CD4-positive, CD25-positive, alpha-beta regulatory T cell (primary cell): ENCODE measurements around the gene MGST2. TPM values are rescaled to one million over a fixed set of nuclear protein-coding genes. Genes with fewer than 3 reads are reported as not detected.

ENCODE experiments used
- ATAC-seq, 2 donors: fragments of 150-1000 bp; cut with Tn5 transposase; one replicate each; pipeline ENCODE4 v1.10.0; 2021; ENCODE audit warnings: low read depth in 2 of 2, moderate number of reproducible peaks in 2 of 2, moderate library complexity in 1 of 2
- DNase-seq, 3 donors: peaks; one replicate each; pipeline versions ENCODE4 v3.0.0 to v3.0.0-alpha.2; 2012 to 2022; ENCODE audit warnings: mixed read lengths in 1 of 3
- H3K27ac ChIP-seq: one replicate; pipeline ENCODE4 v1.7.0; 2013; ENCODE audit warnings: mild to moderate bottlenecking, low read length; ENCODE audit not compliant: insufficient read depth, poor library complexity, severe bottlenecking
- H3K27me3 ChIP-seq: one replicate; pipeline ENCODE4 v1.7.0; 2013; ENCODE audit warnings: low read length; ENCODE audit not compliant: control insufficient read depth, insufficient read depth
- H3K36me3 ChIP-seq: one replicate; pipeline ENCODE4 v1.7.0; 2013; ENCODE audit warnings: mild to moderate bottlenecking, low read length, moderate library complexity; ENCODE audit not compliant: control insufficient read depth, insufficient read depth
- H3K4me1 ChIP-seq: 2 replicates; pipeline ENCODE4 v1.7.0; 2013; ENCODE audit warnings: mild to moderate bottlenecking, low read length; ENCODE audit not compliant: insufficient read depth, control insufficient read depth, poor library complexity, severe bottlenecking
- H3K4me3 ChIP-seq: one replicate; pipeline ENCODE4 v1.7.0; 2013; ENCODE audit warnings: low read depth, mild to moderate bottlenecking, low read length, moderate library complexity
- H3K9me3 ChIP-seq, 2 experiments: 1 replicate in 1 of 2; 2 replicates in 1 of 2; pipeline ENCODE4 v1.7.0; 2013; ENCODE audit warnings: low read length in 2 of 2, mild to moderate bottlenecking in 1 of 2, moderate library complexity in 1 of 2; ENCODE audit not compliant: control insufficient read depth in 2 of 2
- H3K27ac Mint-ChIP-seq, 3 donors: one replicate each; pipeline ENCODE4 v1.8.0; 2020 to 2022; ENCODE audit warnings: mild to moderate bottlenecking in 3 of 3, mixed read lengths in 3 of 3, moderate library complexity in 2 of 3
- H3K27me3 Mint-ChIP-seq: one replicate; pipeline ENCODE4 v1.8.0; 2022; ENCODE audit warnings: mild to moderate bottlenecking, mixed read lengths
- H3K36me3 Mint-ChIP-seq: one replicate; pipeline ENCODE4 v1.8.0; 2020; ENCODE audit warnings: mixed read lengths
- H3K4me1 Mint-ChIP-seq, 4 donors: one replicate each; pipeline ENCODE4 v1.8.0; 2020 to 2022; ENCODE audit warnings: mixed read lengths in 4 of 4, mild to moderate bottlenecking in 1 of 4
- H3K4me3 Mint-ChIP-seq, 4 donors: one replicate each; pipeline ENCODE4 v1.8.0; 2020 to 2022; ENCODE audit warnings: mild to moderate bottlenecking in 4 of 4, mixed read lengths in 4 of 4, moderate library complexity in 3 of 4
- H3K9me3 Mint-ChIP-seq, 7 donors: one replicate each; pipeline ENCODE4 v1.8.0; 2020 to 2022; ENCODE audit warnings: mixed read lengths in 7 of 7, mild to moderate bottlenecking in 3 of 7, moderate library complexity in 2 of 7
- polyA plus RNA-seq, 4 donors: library from polyadenylated mRNA; unstranded; fragments of 300-500 nt; fragmentation: Illumina TruSeq; gene quantifications; one replicate each; pipeline ENCODE4 v1.2.3, GENCODE V29; 2021
- total RNA-seq: library from RNA; stranded (reverse); gene quantifications from one replicate; pipeline ENCODE4 v1.2.3, GENCODE V29; 2022

MGST2 gene
- total RNA-seq (12.3 TPM), polyA plus RNA-seq (10 to 100 TPM; 33.1 to 64.9 (median 46.4) TPM)

DNA sequence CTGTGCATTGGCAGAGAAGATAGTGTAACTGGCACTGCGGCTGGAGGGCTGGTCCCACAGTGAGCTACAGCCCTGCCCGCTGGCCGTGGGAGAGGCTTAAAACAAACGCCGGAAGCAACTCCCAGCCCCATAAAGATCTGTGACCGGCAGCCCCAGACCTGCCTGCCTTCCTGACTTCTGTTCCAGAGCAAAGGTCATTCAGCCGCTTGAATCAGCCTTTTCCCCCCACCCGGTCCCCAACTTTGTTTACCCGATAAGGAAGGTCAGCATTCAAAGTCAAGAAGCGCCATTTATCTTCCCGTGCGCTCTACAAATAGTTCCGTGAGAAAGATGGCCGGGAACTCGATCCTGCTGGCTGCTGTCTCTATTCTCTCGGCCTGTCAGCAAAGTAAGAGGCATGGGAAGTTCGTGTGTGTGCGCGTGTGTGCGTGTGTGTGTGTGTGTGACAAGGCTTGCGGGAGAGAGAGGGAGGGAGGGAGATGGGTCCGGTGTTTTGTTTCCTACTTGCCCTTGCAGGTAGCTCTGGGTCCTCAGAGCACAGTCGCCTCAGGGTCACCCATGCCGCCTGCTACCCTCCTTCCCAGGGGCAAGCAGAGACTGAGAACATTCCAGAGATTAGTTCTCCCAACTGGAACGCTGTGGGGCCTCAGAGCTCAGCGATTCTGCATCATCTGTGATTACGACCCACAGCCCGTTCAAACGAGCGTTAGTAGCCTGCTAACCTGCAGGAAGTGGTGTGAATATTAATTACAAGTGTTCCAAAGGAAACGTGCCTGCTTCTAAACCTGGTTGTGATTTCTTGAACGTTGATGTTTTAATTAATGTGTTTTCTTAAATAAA lies at the start of gene MGST2:
MGST2 (plus strand) TSS at position 130 of the 840 bp plus-strand sequence; CDS start at position 331, 201 bp downstream.
- Histone ChIP-seq H3K4me1 (peaks cover 15% of the 10 kb centered on the region), H3K36me3 (no peaks in the 10 kb centered on the region), H3K27ac (peak within 1 kb of the TSS; percentile 53), H3K4me3 (peak within 1 kb of the TSS; percentile 91), H3K9me3 (no peaks in the 10 kb centered on the region), H3K27me3 (no peaks in the 10 kb centered on the region)
- ATAC-seq (peak; percentile 57 to 59), DNase-seq (peak; percentile 9 to 69 (median 27))
- peak within 1 kb of the TSS; percentile 92 to 98 (median 94) for H3K27ac Mint-ChIP-seq
- H3K27me3 Mint-ChIP-seq, result no peaks in the 10 kb centered on the region
- H3K4me3 Mint-ChIP-seq, result peak within 1 kb of the TSS; percentile 98 to 100 (median 99)
- peaks cover 0 to 1% (median 0%) of the 10 kb centered on the region in 7 donors for H3K9me3 Mint-ChIP-seq
- no peaks in the 10 kb centered on the region for H3K36me3 Mint-ChIP-seq
- H3K4me1 Mint-ChIP-seq, result peaks cover 15 to 53% (median 35%) of the 10 kb centered on the region in 4 donors

DNA sequence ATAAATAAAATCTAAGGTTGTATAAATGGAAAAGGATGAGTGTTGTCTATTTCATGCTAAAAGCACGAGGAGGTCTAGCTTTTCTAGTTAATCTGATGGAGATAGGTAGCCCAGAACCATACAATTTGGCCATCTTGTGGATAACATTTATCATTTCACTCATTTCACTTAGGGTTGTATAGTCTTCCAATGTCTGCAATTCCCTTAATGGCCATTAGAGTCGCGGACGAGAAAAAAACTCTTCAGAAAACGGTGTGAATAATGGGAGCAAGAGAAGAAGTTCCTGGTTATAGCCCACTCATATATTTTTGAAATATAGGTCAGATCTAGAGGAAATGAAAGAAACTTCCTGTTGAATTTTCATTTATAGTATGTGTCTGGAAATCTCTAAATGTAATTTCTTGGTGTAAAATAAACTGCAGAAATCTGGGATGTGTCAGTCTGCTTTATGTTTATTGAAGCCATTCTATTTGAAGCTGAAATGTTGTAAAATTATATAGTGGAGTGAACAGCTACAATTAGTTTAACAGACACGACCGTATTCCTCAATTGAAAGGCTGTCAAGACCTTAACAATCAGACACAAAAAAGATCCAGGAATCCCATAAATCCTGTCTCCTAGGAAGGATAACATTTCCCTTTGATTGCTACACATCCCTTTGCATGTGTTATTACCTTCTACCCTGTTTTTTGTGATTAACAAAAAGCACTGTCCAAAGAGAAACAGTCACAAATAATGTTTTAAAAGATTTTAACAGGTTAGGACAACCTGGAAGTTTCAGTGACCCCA lies 47.7 kb upstream of the MGST2 start:
- Histone ChIP-seq H3K27me3 (no peaks in the 10 kb centered on the region), H3K27ac (no peak overlapping the region), H3K36me3 (no peaks in the 10 kb centered on the region), H3K9me3 (no peaks in the 10 kb centered on the region), H3K4me3 (no peak overlapping the region), H3K4me1 (peaks cover 3% of the 10 kb centered on the region)
- Mint-ChIP-seq H3K27me3 (peaks cover 8% of the 10 kb centered on the region), H3K36me3 (no peaks in the 10 kb centered on the region), H3K4me1 (peaks cover 0 to 11% (median 5%) of the 10 kb centered on the region in 4 donors), H3K27ac (no peak overlapping the region), H3K9me3 (no peaks in the 10 kb centered on the region), H3K4me3 (no peak overlapping the region)
- DNase-seq (no peak), ATAC-seq (no peak)

DNA sequence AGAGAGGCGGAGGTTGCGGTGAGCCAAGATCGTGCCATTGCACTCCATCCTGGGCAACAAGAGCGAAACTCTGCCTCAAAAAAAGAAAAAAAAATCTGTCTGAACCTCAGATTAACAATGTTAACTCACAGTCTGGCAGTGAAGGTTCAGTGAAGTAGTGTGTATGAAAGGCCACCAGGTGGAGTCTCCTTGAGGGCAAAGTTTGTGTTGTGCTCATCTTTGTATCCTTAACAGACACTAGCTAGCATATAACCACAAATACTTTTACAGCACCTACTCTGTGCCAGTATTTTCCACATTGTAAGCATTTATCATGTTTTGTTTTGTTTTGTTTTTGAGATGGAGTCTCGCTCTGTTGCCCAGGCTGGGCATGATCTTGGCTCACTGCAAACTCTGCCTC lies 46.0 kb upstream of the MGST2 start:
- Histone ChIP-seq H3K4me1 (peaks cover 3% of the 10 kb centered on the region), H3K27me3 (no peaks in the 10 kb centered on the region), H3K27ac (no peak overlapping the region), H3K36me3 (no peaks in the 10 kb centered on the region), H3K9me3 (no peaks in the 10 kb centered on the region), H3K4me3 (no peak overlapping the region)
- ATAC-seq, result peak in 1 of 2 donors; percentile 57
- no peaks in the 10 kb centered on the region for H3K36me3 Mint-ChIP-seq
- H3K27ac Mint-ChIP-seq, result no peak overlapping the region
- H3K4me3 Mint-ChIP-seq, result no peak overlapping the region
- DNase-seq, result peak in 1 of 3 donors; percentile 36
- H3K4me1 Mint-ChIP-seq, result peaks cover 0 to 11% (median 5%) of the 10 kb centered on the region in 4 donors
- H3K27me3 Mint-ChIP-seq, result peaks cover 12% of the 10 kb centered on the region
- H3K9me3 Mint-ChIP-seq, result no peaks in the 10 kb centered on the region

DNA sequence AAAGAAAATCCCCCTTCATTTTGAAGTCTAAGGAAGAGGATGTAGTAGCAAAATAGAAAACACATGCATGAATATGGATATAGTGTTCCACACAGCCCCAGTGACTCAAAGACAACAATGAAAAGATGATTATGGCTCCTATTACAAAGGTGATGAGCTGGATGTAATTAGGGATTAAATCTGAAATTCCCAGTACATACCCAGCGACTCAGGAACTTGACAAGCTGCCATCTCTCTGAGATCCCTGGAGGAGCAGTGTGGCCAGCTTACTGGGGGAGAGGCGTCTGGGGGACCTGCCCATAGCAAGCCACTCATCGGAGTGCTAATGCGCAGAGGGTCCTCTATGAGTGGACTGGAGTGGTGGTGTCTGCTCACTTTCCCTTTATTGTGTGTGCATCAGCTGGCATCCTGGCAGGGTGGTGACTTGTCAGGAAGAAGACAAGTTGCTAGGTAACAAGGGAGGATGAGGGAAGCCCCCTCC lies 42.7 kb upstream of the MGST2 start:
- H3K27ac Mint-ChIP-seq, result no peak overlapping the region
- H3K4me3 ChIP-seq, result no peak overlapping the region
- no peaks in the 10 kb centered on the region for H3K9me3 Mint-ChIP-seq
- H3K4me3 Mint-ChIP-seq, result no peak overlapping the region
- no peak for DNase-seq
- no peaks in the 10 kb centered on the region for H3K36me3 Mint-ChIP-seq
- H3K4me1 ChIP-seq, result peaks cover 3% of the 10 kb centered on the region
- no peaks in the 10 kb centered on the region for H3K9me3 ChIP-seq
- H3K27me3 ChIP-seq, result no peaks in the 10 kb centered on the region
- peaks cover 0 to 8% (median 4%) of the 10 kb centered on the region in 4 donors for H3K4me1 Mint-ChIP-seq
- H3K27ac ChIP-seq, result no peak overlapping the region
- H3K27me3 Mint-ChIP-seq, result peaks cover 5% of the 10 kb centered on the region
- ATAC-seq, result no peak
- no peaks in the 10 kb centered on the region for H3K36me3 ChIP-seq

DNA sequence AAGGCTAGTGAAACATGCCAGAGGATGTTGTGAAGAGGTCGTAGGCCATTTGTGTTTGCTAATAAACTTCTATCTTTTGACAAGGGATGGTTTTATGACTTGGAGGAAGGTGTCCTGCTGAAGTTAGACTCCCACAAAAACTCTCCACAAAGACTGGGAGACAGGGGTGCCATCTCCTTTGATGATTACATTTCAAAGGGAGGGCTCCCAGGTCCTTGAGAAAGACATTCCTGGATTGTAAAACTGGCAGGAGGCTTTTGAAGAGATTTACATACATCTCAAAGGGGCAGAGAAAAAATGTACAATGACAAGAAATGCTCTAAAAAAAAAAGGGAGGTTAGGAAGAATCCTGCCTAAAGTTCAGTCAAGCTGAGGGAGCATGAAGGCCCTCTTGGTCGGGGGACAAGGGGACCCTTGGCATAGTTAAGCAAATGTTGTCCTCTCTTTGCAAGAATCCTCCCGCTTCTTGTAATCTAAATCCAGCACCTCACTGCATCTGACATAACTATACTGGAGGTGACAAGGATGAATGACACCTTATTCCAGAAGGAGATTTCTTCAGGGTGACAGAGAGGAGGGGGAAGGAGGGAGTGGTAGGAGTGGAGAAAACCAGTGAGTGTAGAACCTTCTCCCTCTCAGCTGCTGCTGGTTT lies 41.1 kb upstream of the MGST2 start:
- no peak for ATAC-seq
- Mint-ChIP-seq H3K27me3 (peaks cover 5% of the 10 kb centered on the region), H3K27ac (no peak overlapping the region), H3K9me3 (no peaks in the 10 kb centered on the region), H3K36me3 (no peaks in the 10 kb centered on the region), H3K4me1 (peaks cover 0 to 8% (median 3%) of the 10 kb centered on the region in 4 donors), H3K4me3 (no peak overlapping the region)
- Histone ChIP-seq H3K4me1 (peaks cover 3% of the 10 kb centered on the region), H3K27me3 (no peaks in the 10 kb centered on the region), H3K4me3 (no peak overlapping the region), H3K36me3 (no peaks in the 10 kb centered on the region), H3K9me3 (no peaks in the 10 kb centered on the region), H3K27ac (no peak overlapping the region)
- no peak for DNase-seq

DNA sequence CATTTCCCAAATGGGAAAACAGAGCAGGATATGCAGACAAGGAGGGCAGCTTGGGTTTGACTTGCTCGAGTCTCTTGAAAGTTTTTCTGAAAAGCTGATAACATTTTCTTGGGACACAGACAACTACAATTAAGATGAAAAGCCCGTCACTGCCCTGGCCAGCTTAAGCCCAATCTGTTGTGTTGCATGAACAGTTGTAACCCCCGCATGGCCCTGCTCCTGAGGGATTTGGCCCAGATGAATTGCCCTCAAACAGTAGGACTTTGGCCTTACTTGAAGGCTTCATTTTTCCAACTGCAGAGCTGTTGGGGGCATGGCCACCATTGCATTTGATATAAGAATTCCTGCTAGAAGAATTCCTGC lies 40.5 kb upstream of the MGST2 start:
- H3K27me3 ChIP-seq, result no peaks in the 10 kb centered on the region
- H3K27ac Mint-ChIP-seq, result no peak overlapping the region
- no peaks in the 10 kb centered on the region for H3K36me3 Mint-ChIP-seq
- H3K4me3 Mint-ChIP-seq, result no peak overlapping the region
- ATAC-seq (no peak), DNase-seq (no peak)
- H3K36me3 ChIP-seq, result no peaks in the 10 kb centered on the region
- no peaks in the 10 kb centered on the region for H3K9me3 Mint-ChIP-seq
- peaks cover 0 to 8% (median 3%) of the 10 kb centered on the region in 4 donors for H3K4me1 Mint-ChIP-seq
- H3K27ac ChIP-seq, result no peak overlapping the region
- peaks cover 3% of the 10 kb centered on the region for H3K4me1 ChIP-seq
- H3K27me3 Mint-ChIP-seq, result peaks cover 5% of the 10 kb centered on the region
- no peaks in the 10 kb centered on the region for H3K9me3 ChIP-seq
- H3K4me3 ChIP-seq, result no peak overlapping the region

DNA sequence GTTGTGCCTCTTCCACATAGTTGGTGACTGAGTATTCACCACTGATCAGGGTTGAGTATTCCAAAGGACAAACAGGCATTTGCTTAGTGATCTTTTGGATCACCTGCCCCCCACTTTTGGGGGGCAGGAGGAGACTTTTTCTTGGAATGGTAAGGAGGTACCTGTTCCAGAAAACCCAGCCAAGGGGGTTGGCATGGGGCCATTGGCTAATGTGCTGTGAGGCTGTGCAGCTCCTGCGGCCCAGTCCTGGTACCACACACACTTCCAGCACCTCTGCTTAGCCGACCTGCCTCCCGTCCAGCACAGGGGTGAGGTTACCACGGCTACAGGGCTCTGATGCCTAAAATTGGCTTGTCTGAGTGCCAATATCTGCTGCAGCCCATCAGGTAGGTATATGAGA lies 40.1 kb upstream of the MGST2 start:
- no peaks in the 10 kb centered on the region for H3K36me3 ChIP-seq
- DNase-seq (no peak), ATAC-seq (no peak)
- Mint-ChIP-seq H3K27ac (no peak overlapping the region), H3K36me3 (no peaks in the 10 kb centered on the region), H3K9me3 (no peaks in the 10 kb centered on the region), H3K27me3 (peaks cover 9% of the 10 kb centered on the region), H3K4me3 (no peak overlapping the region), H3K4me1 (peaks cover 0 to 8% (median 3%) of the 10 kb centered on the region in 4 donors)
- peaks cover 3% of the 10 kb centered on the region for H3K4me1 ChIP-seq
- no peak overlapping the region for H3K4me3 ChIP-seq
- H3K27me3 ChIP-seq, result no peaks in the 10 kb centered on the region
- no peaks in the 10 kb centered on the region for H3K9me3 ChIP-seq
- H3K27ac ChIP-seq, result no peak overlapping the region
